ENCODE measurements around the gene CTXND2.

GRCh38 chr1:150928286-150928685 is 41.4 kb downstream of the CTXND2 start:
- no peak for TF ChIP-seq CTCF (IDR thresholded peaks at IDR 0.05; ENCODE audit: insufficient read depth, low read length)
- TF ChIP-seq REST (IDR thresholded peaks at IDR 0.05; ENCODE audit: insufficient replicate concordance, low read depth) = no peak
- no peak for TF ChIP-seq SPI1 (IDR thresholded peaks at IDR 0.05; ENCODE audit: borderline replicate concordance, low read depth)
